Natural killer cell (primary cell): ENCODE measurements around the gene RBM20. TPM values are rescaled to one million over a fixed set of nuclear protein-coding genes. Genes with fewer than 3 reads are reported as not detected.

Experiments
- ATAC-seq, 3 donors: fragments of 150-1000 bp in 2 of 3; fragments of 200-7000 bp in 1 of 3; cut with Tn5 transposase; 1 replicate in 1 of 3; 2 replicates in 2 of 3; pipeline ENCODE4 v1.10.0; 2021; ENCODE audit warnings: mild to moderate bottlenecking in 2 of 3, moderate library complexity in 2 of 3
- DNase-seq, 2 donors: peaks; one replicate each; pipeline versions ENCODE4 v3.0.0 to v3.0.0-alpha.2; 2013 to 2021; ENCODE audit warnings: mixed read lengths in 1 of 2
- H3K27ac ChIP-seq: one replicate; pipeline ENCODE4 v1.5.1; 2013; ENCODE audit warnings: mild to moderate bottlenecking, low read length
- H3K27me3 ChIP-seq: one replicate; pipeline ENCODE4 v1.6.1; 2013; ENCODE audit warnings: low read length; ENCODE audit not compliant: control insufficient read depth, insufficient read depth
- H3K36me3 ChIP-seq: one replicate; pipeline ENCODE4 v1.6.1; 2013; ENCODE audit warnings: low read length; ENCODE audit not compliant: control insufficient read depth, insufficient read depth
- H3K4me1 ChIP-seq: one replicate; pipeline ENCODE4 v1.6.1; 2013; ENCODE audit warnings: low read length; ENCODE audit not compliant: control insufficient read depth, insufficient read depth
- H3K4me3 ChIP-seq: one replicate; pipeline ENCODE4 v1.5.1; 2013; ENCODE audit warnings: low read length
- H3K9me3 ChIP-seq: one replicate; pipeline ENCODE4 v1.6.1; 2013; ENCODE audit warnings: low read length; ENCODE audit not compliant: control insufficient read depth, insufficient read depth
- H3K27ac Mint-ChIP-seq, 2 donors: one replicate each; pipeline ENCODE4 v1.8.0; 2022; ENCODE audit warnings: mild to moderate bottlenecking in 2 of 2, mixed read lengths in 2 of 2, moderate library complexity in 1 of 2
- H3K27me3 Mint-ChIP-seq, 2 donors: one replicate each; pipeline ENCODE4 v1.8.0; 2022; ENCODE audit warnings: low read depth in 2 of 2, mixed read lengths in 2 of 2
- H3K36me3 Mint-ChIP-seq: one replicate; pipeline ENCODE4 v1.8.0; 2022; ENCODE audit warnings: mixed read lengths
- H3K4me1 Mint-ChIP-seq, 2 donors: one replicate each; pipeline ENCODE4 v1.8.0; 2022; ENCODE audit warnings: mixed read lengths in 2 of 2
- H3K4me3 Mint-ChIP-seq: one replicate; pipeline ENCODE4 v1.8.0; 2022; ENCODE audit warnings: mild to moderate bottlenecking, moderate library complexity, mixed read lengths
- H3K9me3 Mint-ChIP-seq, 2 donors: one replicate each; pipeline ENCODE4 v1.8.0; 2022; ENCODE audit warnings: mixed read lengths in 2 of 2
- CTCF ChIP-seq: fragments of 200-600 bp; IDR thresholded peaks from one replicate; pipeline ENCODE4 v1.8.0; 2022; ENCODE audit warnings: antibody characterized with exemption
- WGBS: methylation state at CpG from one replicate; pipeline ENCODE4 v1.1.7; 2013; ENCODE audit warnings: missing lambda C conversion rate; ENCODE audit not compliant: insufficient coverage; 5-methylcytosine and 5-hydroxymethylcytosine counted together
- intact Hi-C: fragments of 100-400 bp; cut with micrococcal nuclease; formaldehyde crosslinking; loops from one replicate; pipeline ENCODE4 v1.14.2; 2022
- total RNA-seq, 4 donors: library from RNA; stranded (reverse); fragments of 120-200 nt in 1 of 4; gene quantifications; one replicate each; pipeline versions ENCODE4 v1.2.3 to v1.2.4, GENCODE V29; 2013 to 2022

The RBM20 gene
- total RNA-seq, 3 donors from 2014 or later (not counting 1 experiment from before 2014, with no cell fraction given), result 0.35 TPM; not detected in 2

GRCh38 chr10:110829721-110830410 lies 185.7 kb downstream of the RBM20 start:
- Histone ChIP-seq H3K4me3 (no peak overlapping the region), H3K36me3 (no peaks in the 10 kb centered on the region), H3K27me3 (no peaks in the 10 kb centered on the region), H3K4me1 (peaks cover 3% of the 10 kb centered on the region), H3K9me3 (no peaks in the 10 kb centered on the region), H3K27ac (no peak overlapping the region)
- WGBS, result 76% methylated on average over 10 of the region's 11 CpGs
- H3K9me3 Mint-ChIP-seq, result no peaks in the 10 kb centered on the region
- no peak overlapping the region for H3K4me3 Mint-ChIP-seq
- no peaks in the 10 kb centered on the region for H3K27me3 Mint-ChIP-seq
- H3K4me1 Mint-ChIP-seq, result no peaks in the 10 kb centered on the region
- intact Hi-C loops, result no loop called here
- DNase-seq (no peak), ATAC-seq (no peak)
- no peaks in the 10 kb centered on the region for H3K36me3 Mint-ChIP-seq
- no peak overlapping the region for H3K27ac Mint-ChIP-seq
- no peak for TF ChIP-seq CTCF

- H3K4me1 Mint-ChIP-seq, result peaks cover 0 to 6% of the 10 kb centered on the region in 2 donors
- H3K4me3 Mint-ChIP-seq, result no peak overlapping the region
- no peak for ATAC-seq
- TF ChIP-seq CTCF, result no peak
- peak in 1 of 2 donors; percentile 30 for DNase-seq
- H3K27ac ChIP-seq, result no peak overlapping the region
- H3K27me3 Mint-ChIP-seq, result no peaks in the 10 kb centered on the region
- intact Hi-C loops, result no loop called here
- no peaks in the 10 kb centered on the region for H3K9me3 Mint-ChIP-seq
- no peak overlapping the region for H3K4me3 ChIP-seq
- H3K4me1 ChIP-seq, result peaks cover 5% of the 10 kb centered on the region
- no peaks in the 10 kb centered on the region for H3K9me3 ChIP-seq
- no peaks in the 10 kb centered on the region for H3K36me3 ChIP-seq
- no peak overlapping the region for H3K27ac Mint-ChIP-seq
- H3K36me3 Mint-ChIP-seq, result no peaks in the 10 kb centered on the region
- 97% methylated on average over 11 of the region's 13 CpGs for WGBS
- no peaks in the 10 kb centered on the region for H3K27me3 ChIP-seq
Observed at GRCh38 chr10:110833234-110833940, 189.3 kb downstream of the RBM20 start.

- no peaks in the 10 kb centered on the region for H3K27me3 Mint-ChIP-seq
- H3K9me3 ChIP-seq, result no peaks in the 10 kb centered on the region
- WGBS, result 97% methylated on average over 14 of the region's 14 CpGs
- H3K27ac Mint-ChIP-seq, result no peak overlapping the region
- intact Hi-C loops, result no loop called here
- H3K4me1 ChIP-seq, result peaks cover 5% of the 10 kb centered on the region
- H3K36me3 Mint-ChIP-seq, result no peaks in the 10 kb centered on the region
- ATAC-seq (peak in 1 of 3 donors; percentile 32), DNase-seq (no peak)
- no peak for TF ChIP-seq CTCF
- no peaks in the 10 kb centered on the region for H3K9me3 Mint-ChIP-seq
- no peaks in the 10 kb centered on the region for H3K36me3 ChIP-seq
- no peak overlapping the region for H3K4me3 Mint-ChIP-seq
- H3K4me3 ChIP-seq, result no peak overlapping the region
- no peaks in the 10 kb centered on the region for H3K27me3 ChIP-seq
- H3K27ac ChIP-seq, result no peak overlapping the region
- H3K4me1 Mint-ChIP-seq, result peaks cover 0 to 6% of the 10 kb centered on the region in 2 donors
Observed at GRCh38 chr10:110833941-110834628, 189.9 kb downstream of the RBM20 start.
